ENCODE data around the gene RTN4RL2. TPM values are rescaled to one million over a fixed set of nuclear protein-coding genes. Genes with fewer than 3 reads are reported as not detected.
"Not testable (repeated sequence)": the region's sequence is repeated elsewhere in the genome, so short reads cannot be mapped to it uniquely, and the experiment has no call there.

RTN4RL2 gene
- total RNA-seq, 1 experiment from 2014 or later, result 0.23 TPM

- peak; percentile 91 for DNase-seq (ENCODE audit: low read depth)
Measured at GRCh38 chr11:57432714-57433163, 27.6 kb upstream of the RTN4RL2 start.

GRCh38 chr11:57434640-57435546 lies 25.4 kb upstream of the RTN4RL2 start:
- peak; percentile 81 for DNase-seq (ENCODE audit: low read depth)

DNA sequence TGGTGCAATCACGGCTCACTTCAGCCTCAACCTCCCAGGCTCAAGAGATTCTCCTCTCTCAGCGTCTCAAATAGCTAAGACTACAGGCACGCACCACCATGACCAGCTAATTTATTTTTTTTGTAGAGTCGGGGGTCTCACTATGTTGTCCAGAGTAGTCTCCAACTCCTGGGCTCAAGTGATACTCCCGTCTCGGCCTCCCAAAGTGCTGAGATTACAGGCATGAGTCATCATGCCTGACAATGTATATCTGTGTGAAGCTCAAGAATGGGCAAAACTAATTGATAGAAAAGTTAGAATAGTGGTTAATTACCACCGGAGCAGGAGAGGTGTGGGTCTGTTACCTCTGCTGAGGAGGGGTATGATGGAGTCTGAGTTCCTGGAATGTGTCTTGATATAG lies 24.3 kb upstream of the RTN4RL2 start:
- DNase-seq (ENCODE audit: low read depth), result no peak

GRCh38 chr11:57438345-57439285 lies 21.7 kb upstream of the RTN4RL2 start:
- no peak for DNase-seq (ENCODE audit: low read depth)

DNA sequence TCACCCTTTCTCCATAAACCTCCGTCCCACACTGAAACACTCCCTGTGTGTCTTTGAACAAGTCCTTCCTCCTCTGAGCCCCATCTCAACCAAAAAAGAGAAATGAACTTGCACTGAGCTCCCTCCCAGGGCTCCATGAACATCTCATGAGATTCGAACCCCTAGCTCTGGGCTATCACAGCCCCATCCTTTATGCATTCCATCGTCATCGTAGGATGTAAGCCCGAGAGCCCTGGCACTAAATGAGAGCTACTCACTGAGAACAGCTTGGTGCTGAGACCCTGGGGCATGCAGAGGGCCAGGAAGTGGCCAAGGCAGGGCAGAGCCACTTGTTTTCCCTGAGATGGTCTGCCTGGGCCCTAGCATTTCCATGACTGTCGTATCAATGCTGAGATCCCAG lies 20.5 kb upstream of the RTN4RL2 start:
- DNase-seq (ENCODE audit: low read depth), result no peak

DNA sequence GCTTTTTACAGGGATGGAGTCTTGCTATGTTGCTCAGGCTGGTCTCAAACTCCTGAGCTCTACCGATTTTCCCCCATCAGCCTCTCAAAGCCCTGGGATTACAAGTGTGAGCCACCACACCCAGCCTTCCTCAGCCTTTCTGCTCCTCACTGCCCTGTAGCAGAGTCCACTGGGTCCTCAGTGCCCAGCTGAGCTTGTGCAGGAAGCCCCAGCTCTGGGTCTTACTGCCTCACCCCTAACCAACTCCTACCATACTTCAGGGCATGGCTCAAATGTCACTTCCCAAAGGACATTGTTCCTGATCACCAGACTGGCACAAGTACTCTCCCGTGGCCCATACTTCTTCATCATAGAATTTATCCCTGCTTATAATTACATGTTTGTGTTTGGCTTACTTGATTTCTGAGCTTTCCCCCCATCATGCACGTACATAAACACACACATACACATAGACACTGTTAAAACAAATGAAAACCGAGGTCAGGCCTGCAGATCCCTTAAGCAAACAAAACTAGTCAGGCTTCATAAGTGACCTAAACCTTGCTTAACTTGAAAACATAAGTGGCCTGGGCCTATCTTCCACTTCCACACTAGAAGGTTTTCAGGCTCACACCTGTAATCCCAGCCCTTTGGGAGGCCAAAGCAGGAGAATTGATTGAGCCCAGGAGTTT lies 19.4 kb upstream of the RTN4RL2 start:
- DNase-seq (ENCODE audit: low read depth), result no peak

GRCh38 chr11:57444362-57445121 lies 15.8 kb upstream of the RTN4RL2 start:
- peak; percentile 76 for DNase-seq (ENCODE audit: low read depth)

DNA sequence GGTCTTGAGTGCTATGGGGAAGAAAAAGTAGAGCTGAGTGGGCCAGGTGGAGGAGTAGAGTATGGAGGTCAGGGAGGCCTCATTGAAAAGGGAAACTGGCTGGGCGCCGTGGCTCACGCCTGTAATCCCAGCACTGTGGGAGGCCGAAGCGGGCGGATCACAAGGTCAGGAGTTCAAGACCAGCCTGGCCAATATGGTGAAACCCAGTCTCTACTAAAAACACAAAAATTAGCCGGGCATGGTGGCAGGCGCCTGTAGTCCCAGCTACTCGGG lies 15.3 kb upstream of the RTN4RL2 start:
- DNase-seq (ENCODE audit: low read depth), result not testable (repeated sequence)

DNA sequence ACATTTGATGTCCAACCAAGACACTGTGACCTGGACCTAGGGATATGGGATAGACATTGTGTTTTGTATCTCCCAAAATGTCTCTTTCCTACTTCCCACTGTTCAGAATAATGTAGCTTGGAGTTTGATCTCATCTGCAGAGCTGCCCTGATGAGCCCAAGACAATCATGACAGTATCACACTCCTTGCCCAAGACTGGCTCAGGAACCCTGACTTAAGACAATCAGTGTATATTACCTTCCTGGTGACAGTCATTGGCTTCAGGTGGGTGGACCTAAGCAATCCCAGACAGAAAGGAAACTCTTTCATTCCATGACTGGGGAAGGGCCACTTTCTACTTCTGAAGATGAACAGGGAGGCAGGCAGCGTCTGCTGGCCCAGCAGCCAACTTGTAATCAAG lies 14.3 kb upstream of the RTN4RL2 start:
- no peak for DNase-seq (ENCODE audit: low read depth)

DNA sequence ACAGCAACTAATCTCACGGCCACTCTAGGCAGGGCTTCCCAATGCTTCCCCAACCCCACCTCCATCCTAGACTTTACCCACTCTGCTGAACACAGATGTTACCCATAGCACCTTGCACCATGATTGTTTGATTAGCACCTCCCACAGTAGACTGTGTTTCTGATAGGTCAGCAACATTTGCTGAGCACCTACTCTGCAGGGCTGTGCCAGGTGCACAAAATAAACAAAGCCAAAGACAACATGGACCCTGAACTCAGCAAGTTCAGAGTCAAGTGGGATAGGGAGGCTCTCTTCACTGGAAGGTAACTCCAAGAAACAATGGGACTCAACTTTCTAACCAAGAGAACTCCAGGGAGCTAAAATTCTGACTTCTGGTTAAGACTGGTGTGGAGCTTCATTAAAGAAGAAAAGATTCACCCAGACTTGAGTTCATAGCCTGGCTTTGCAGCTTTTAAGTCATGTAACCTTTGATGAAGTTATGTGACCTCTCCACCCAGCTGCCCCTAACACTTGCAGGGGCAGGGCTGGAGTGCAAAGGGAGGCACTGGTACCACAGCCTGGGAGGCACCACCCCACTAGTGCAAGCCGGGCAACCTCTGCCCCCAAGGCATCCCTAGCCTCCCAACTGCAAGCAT lies 6.7 kb upstream of the RTN4RL2 start:
- no peak for DNase-seq (ENCODE audit: low read depth)

DNA sequence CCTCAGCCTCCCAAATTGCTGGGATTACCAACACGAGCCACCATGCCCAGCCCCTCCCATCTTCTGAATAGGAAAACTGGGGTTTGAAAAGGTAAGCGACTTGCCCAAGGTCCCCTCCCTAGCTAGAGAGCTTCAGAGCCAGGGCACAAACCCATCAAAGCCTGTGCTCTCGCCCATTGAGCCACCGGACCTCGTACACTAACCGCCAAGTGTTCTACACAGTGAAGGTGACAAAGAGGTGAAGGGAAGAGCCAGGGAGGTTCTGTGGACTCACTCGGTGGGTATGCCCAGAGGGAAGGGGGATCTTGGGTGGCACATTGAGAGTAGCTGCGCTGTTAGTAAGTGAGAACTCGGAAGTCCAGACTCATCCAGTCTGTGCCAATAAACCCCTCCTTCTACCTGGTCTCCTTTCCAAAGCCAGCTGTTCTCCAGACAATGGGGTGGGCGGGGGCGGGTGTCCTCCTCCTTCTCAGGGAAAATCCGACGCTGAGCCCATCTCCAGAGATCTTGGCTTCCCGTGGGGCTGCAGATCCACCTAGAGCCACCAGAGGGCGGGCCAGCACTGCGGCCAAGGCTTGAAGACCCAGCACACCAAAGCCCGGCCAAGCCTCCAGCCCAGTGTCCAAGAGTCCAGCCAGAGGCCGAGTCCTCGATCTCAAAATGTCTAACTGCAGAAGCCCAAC lies 3.2 kb upstream of the RTN4RL2 start:
- peak; percentile 85 for DNase-seq (ENCODE audit: low read depth)

DNA sequence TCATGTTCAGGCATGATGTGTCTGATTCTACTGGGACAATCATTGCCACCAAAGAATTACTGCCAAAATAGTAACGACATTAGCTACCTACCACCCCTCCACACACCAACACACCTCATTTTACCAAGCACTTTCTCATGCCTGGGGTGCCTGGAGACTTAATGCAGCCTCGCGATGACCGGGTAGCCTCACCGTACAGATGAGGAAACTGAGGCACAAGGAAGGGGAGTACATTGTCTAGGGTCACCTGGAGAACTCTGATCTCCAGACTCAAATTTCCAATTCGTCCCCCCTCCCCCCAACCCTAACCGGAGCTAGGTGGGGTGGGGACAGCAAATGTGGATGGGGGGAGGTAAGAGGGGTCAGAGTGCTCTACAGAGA lies 2.7 kb upstream of the RTN4RL2 start:
- DNase-seq (ENCODE audit: low read depth), result no peak

GRCh38 chr11:57458060-57458409 lies 2.3 kb upstream of the RTN4RL2 start:
- DNase-seq (ENCODE audit: low read depth), result peak; percentile 50

DNA sequence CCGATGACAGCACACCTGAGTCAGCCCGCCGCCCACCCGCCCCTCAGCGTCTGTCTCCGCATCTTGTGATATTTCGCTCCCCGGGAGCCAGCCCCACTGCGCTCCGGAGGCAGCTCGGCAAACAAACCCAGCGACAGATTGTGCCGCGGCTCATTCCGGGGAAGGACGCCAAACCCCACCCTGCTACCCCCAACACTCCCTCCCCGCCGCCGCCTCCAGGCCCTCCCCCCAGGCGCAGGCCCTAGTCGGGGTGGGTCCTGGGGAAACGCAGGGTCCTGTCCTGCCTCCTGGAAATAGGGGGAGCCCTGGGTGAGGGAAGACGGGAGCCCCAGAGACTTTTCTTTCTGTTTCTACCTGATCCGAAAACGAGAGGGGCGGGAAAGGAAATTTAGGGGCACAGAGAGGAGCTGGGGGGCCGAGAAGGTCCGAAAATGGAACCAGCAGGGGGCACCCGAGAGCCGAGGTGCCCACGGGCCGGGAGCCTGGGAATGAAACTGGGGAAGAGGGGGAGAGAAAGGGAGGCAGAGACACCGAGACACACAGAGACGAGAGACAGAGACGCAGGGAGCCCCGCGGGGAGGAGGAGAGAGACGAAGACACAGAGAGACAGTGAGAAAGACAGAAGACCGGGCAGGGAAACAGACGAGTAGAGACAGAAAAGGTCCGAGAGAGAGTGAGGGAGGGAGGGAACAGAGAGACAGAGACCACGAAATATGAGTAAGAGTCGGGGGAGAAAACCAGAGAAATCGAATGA lies 1.7 kb upstream of the RTN4RL2 start:
- peak; percentile 72 for DNase-seq (ENCODE audit: low read depth)

GRCh38 chr11:57459164-57460021 lies 935 bp upstream of the RTN4RL2 start:
- DNase-seq (ENCODE audit: low read depth), result peak; percentile 37

GRCh38 chr11:57460758-57461749 lies 726 bp downstream of the RTN4RL2 start:
- no peak for DNase-seq (ENCODE audit: low read depth)

GRCh38 chr11:57461841-57462489 lies 1.6 kb downstream of the RTN4RL2 start:
- no peak for DNase-seq (ENCODE audit: low read depth)
